ENCODE results near the gene CDK2.
"Not testable (repeated sequence)": the region's sequence is repeated elsewhere in the genome, so short reads cannot be mapped to it uniquely, and the experiment has no call there.

The CDK2 gene

DNA sequence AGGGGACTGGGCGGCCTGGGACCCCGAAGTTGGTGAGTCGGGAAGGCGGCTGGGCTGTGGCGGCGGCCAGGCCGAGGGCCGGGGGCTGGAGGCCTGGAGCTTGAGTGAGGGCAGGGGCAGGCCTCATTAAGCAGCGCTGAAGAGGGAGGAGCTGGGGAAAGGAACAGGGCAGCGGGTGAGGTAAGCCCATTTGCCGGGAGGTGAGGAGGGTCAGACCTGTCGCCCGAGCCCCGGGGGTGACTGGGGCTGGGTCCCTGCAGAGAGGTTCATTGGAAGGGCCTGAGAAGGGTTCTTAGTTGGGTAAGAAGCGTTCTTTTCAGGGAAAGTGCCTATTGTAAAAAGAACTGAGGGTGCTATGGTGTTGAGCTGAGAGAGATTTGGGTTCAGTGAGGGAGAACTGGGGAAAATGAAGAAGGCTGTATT lies 7.7 kb downstream of the CDK2 start:
- FAIRE-seq (no peak), DNase-seq (ENCODE audit: insufficient read length, low spot score) (no peak)

DNA sequence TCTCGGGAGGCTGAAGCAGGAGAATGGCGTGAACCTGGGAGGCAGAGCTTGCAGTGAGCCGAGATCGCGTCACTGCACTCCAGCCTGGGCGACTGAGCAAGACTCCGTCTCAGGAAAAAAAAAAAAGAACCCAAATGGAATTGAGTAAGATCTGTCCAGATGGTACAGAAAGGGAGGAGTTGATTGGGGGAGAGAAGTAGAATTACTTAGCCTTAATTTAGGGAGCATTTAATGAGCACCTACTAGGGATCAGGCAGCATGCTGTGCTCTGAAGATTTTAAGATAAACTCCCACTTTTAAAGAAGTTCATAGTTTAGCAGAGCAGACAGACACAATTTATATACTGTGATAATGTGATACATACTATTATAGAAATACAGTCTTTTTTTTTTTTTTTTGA lies 11.8 kb downstream of the CDK2 start:
- FAIRE-seq: no peak

DNA sequence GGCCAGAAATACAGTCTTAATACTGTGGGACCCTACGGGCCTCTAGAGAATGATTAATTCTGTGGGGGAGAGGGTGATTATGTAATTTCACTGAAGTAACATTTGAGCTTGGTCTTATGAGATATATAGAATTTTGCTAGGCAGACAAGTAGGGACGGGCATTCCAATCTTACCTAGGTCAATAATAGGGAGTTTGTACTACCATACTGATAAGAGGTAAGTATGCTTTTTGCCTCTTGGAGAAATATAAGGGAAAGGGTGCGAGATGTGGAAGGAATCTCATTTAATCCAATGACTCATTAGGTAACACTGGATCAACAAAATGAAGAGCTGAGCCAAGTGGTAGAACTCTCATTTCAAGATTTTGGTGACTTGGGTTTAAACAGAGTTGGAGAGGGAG lies 12.4 kb downstream of the CDK2 start:
- FAIRE-seq (no peak), DNase-seq (ENCODE audit: insufficient read length, low spot score) (no peak)

More for the DNA sequence above, 11.8 kb downstream of the CDK2 start:
- no peak for DNase-seq (ENCODE audit: insufficient read length, low spot score)

DNA sequence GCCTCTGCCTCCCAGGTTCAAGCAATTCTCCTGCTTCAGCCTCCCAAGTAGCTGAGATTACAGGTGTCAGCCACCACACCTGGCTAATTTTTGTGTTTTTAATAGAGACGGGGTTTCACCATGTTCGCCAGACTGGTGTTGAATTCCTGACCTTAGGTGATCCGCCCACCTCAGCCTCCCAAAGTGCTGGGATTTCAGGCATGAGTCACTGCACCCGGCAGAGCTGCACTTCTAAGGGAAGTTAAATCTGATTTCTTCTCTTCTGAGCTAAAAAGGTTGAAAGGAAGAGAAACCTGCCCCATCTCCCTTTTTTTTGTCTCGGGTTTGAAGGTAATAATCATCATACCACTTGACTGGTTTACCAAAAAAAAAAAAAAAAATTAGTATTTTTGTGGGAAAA lies 15.3 kb downstream of the CDK2 start:
- not testable (repeated sequence) for FAIRE-seq; DNase-seq (ENCODE audit: insufficient read length, low spot score)

DNA sequence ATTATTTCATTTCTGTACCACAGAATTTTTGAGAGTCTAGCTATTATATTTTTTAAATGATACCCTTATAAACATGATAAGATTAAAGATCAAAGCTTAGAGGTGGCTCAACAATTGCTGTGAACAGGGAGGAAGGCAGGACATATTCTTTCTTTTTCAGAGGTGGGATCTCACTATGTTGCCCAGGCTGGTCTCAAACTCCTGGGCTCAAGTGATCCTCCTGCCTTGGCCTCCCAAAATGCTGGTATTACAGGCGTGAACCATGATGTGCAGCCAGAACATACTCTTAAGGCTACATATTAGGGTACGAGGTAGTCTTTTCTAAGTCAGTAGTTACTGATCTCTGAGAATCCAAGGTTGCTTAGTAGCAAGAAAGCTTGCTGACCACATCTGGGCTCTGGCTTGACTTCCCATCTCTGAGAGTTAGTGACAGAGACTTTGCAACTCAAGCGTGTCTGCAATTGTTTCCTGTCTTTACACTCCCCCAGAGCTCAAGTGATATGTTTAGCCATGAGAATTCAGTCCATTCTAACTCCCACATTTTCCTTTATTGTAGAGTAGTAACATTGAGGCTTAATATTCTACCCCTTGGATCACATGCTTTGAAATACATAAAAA lies 15.8 kb downstream of the CDK2 start:
- DNase-seq (ENCODE audit: insufficient read length, low spot score) (no peak), FAIRE-seq (peak; percentile 87)

DNA sequence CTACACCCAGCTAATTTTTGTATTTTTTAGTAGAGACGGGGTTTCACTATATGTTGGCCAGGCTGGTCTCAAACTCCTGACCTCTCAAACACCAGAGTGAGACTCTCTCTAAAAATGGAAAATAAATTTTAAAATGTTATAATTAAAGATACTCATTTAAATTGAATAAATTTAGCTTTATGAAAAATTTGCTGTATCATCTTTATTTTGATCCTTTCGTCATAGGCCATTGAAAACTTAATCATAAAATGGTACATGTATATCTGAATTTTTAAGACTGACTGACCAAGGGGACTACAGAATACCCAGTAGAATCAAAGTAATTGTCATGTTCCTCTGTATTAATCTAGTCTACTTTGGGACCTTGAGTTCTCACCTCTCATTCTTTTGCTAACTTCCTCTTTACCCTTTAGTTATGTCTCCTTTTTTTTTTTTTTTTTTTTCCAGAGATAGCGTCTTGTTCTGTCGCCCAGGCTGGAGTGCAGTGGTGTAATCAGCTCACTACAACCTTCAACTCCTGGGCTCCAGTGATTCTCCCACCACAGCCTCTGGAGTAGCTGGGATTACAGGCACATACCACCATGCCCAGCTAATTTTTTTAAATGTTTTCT lies 16.7 kb downstream of the CDK2 start:
- DNase-seq (ENCODE audit: insufficient read length, low spot score) (no peak), FAIRE-seq (no peak)

DNA sequence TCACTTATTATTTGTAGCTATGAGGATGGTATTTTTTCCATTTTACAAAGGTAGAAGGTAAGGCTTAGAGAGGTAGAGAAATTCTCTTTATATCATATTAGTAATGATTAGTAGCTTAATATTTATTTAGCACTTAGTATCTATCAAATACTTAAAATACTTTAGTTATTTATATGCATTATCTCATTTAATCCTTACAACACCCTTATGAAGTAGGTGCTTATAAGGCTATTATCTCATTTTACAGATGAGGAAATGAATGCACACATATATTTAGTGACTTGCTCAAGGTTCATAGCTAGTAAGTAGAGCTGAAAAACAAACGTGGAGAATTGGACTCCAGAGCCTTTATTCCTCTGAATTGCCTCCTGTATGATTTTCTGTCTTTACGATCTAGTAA lies 18.2 kb downstream of the CDK2 start:
- DNase-seq (ENCODE audit: insufficient read length, low spot score) (no peak), FAIRE-seq (no peak)

DNA sequence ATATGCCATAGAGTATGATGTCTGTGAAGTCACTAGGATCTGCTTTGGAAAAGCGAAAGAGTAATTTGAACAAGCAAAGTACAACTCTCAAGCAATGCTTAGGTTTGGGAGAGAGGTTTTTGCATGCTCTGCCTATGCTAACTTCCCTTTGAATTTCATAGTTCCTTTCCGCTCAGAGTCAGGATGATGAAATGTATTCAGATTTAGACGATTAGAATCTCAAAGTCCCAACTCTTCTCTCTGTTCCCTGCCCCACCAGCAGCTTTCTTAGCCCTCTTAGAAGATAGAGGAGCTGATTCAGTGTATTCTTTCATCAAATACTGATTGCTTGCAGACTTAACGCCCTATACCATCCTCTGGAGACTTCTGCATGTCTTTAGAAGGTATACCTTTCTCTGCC lies 18.7 kb downstream of the CDK2 start:
- FAIRE-seq: no peak
- no peak for DNase-seq (ENCODE audit: insufficient read length, low spot score)

DNA sequence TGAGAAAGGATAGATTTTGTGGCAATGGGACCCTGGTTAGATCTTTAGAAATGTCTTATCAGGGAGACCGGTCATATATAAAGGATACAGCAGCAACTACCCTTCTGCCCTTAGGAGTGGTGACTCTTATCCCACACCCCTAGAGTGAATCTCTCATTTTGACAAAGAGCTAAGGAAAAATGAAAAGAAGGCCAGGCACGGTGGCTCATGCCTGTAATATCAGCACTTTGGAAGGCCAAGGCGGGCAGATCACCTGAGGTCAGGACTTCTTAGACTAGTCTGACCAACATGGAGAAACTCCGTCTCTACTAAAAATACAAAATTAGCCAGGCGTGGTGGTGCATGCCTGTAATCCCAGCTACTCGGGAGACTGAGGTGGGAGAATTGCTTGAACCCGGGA lies 19.3 kb downstream of the CDK2 start:
- FAIRE-seq; DNase-seq (ENCODE audit: insufficient read length, low spot score): not testable (repeated sequence)

DNA sequence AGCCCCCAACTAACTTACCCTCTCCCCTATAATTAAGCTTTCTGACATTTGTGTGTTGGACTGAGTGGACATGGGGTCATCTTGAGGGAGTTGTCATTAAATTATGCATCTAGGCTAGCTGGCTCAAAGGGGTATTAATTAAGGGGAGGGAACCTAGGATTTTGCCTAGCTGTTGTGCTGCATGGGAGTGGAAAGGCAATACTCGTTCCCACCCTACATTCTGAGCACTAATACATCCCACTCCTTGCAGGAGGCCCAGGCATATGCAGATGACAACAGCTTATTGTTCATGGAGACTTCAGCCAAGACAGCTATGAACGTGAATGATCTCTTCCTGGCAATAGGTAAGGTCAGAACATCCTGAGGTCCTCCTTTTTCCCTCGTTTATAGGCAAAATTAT lies 24.5 kb downstream of the CDK2 start:
- no peak for FAIRE-seq
- no peak for DNase-seq (ENCODE audit: insufficient read length, low spot score)

DNA sequence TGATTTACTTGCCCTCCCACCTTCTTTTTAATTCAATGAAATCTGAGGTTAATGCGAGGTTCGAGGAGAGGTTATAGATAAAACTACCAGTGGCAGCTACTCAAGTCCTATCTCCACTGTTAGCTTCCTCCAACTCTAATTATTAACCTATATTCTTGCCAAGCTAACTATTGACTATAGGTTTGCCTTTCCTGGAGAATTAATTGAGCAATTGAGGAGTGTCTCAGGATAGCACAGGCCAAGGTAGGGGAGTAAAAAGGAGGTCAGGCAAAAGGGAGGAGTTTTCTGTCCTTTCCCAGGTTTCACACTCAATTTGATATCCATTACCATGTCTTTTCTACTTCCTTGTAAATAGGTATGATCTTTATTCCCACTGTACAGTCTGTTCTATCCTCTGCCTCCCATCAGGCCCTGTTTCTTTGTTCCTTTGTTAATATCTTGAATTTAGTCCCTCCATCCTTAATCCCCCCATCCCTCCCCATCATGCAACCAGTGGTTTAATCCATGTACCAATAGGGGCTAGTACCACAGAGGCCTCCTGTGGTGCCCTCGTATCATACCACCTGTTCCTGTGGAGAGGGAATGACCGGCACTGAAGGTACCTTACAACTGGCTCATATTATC lies 26.7 kb downstream of the CDK2 start:
- DNase-seq (ENCODE audit: insufficient read length, low spot score) (no peak), FAIRE-seq (no peak)

DNA sequence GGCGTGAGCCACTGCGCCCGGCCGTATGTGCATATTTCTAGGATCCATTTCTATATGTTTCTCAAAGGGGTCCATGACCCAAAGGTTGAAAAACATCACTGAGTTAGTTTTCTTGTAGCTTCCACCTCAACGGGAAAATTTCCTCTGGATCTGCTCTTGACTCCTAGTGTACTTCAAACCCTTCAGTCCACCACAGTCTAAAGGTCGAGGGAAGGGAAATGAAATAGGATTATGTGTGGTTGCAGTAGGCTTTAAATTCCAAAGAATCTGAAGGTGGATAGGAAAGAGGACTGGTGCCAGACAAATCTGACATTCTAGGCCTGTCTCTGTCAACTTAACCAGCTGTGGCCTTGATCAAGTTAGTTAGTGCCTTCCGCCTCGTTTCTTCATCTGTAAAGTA lies 28.7 kb downstream of the CDK2 start:
- DNase-seq (ENCODE audit: insufficient read length, low spot score) (no peak), FAIRE-seq (no peak)

DNA sequence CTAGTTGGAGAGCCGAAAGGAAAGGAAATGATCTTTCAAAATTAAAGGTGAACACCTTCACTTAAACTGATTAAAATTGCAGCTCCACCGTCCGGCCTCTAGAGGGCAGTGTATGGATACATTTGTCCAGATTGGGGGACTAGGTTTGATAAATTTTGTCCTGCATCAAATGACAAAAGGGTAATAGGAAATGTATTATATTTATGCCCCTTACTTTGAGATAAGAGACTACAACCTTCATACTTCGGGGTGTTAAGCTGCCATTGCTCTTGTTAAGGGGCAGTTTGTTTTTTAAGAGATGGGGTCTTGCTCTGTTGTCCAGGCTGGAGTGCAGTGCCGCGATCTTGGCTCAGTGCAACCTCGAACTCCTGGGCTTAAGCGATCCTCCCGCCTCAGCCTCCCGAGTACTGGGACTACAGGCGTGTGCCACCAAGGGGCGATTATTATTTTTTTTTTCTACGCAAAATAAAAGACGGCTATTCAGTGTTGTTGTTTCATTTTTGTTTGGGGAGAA lies 29.6 kb downstream of the CDK2 start:
- FAIRE-seq (peak; percentile 93), DNase-seq (ENCODE audit: insufficient read length, low spot score) (peak; percentile 58)

DNA sequence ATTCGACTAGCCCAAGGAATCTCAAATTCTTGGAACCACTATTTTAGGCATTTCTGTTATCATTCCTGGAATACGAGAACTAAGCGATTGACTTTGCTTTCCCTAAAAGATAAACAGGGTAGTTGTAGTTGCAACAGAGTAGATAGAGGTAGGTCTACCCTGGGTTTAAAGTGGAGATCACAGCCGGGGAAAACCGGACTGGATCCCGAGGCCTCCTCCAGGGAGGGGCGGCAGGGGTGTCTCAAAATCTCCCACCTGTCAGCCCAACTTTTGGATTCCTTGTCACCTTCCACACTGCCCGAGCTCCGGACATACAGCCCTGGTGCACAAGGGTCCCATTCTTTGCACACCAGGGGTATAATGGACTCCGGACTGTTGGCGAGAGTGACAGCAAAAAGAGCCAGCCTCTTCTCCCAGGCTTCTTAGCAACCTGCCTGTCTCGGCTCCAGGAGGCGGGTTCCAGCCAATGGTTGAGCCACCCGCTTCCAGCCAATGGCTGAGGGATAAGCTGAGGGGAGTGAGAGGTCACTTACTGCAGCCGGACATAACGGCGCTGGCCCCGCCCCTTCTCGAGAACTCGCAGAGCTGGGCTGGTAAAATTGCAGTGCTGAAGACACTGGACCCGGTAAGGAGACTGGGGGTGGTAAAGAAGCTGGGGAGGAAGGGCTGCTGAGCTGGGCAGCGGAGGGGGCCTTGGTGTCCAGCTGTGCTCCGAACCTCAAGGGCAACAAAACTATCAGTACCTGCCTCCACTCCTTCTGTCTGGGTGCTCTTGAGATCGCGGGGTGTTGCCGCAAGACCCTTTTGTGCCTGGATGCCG lies 30.3 kb downstream of the CDK2 start, which contains the start of gene SUOX:
SUOX (plus strand) TSS at position 562 of the 820 bp plus-strand sequence. CDS start 4,946 bp downstream, outside the sequence.
- FAIRE-seq (peak; percentile 94), DNase-seq (ENCODE audit: insufficient read length, low spot score) (peak; percentile 100)

DNA sequence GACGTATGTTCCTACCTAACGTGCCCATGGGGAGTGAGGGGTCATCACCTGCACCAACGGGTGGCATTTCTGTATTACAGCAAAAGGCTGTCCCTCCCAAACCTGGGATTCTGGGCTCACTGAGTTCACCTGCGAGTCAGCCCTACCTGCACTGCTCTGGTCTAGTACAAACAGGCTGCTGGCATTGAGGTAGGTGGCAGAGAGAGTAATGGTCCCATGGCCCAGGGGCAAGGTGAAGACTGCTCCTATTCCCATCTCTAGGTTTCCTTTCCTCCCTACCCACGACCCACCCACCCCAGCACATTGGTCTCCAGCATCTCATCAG lies 30.9 kb downstream of the CDK2 start:
- FAIRE-seq: no peak

DNA sequence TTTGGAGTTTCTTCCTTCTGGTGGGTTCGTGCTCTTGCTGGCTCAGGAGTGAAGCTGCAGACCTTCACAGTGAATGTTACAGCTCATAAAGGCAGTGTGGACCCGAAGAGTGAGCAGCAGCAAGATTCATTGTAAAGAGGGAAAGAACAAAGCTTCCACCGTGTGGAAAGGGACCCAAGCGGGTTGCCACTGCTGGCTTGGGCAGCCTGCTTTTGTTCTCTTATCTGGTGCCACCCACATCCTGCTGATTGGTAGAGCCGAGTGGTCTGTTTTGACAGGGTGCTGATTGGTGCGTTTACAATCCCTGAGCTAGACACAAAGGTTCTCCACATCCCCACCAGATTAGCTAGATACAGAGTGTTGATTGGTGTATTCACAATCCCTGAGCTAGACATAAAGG lies 32.9 kb downstream of the CDK2 start:
- DNase-seq (ENCODE audit: insufficient read length, low spot score); FAIRE-seq: not testable (repeated sequence)

More for the DNA sequence above, 30.9 kb downstream of the CDK2 start:
- peak; percentile 28 for DNase-seq (ENCODE audit: insufficient read length, low spot score)

DNA sequence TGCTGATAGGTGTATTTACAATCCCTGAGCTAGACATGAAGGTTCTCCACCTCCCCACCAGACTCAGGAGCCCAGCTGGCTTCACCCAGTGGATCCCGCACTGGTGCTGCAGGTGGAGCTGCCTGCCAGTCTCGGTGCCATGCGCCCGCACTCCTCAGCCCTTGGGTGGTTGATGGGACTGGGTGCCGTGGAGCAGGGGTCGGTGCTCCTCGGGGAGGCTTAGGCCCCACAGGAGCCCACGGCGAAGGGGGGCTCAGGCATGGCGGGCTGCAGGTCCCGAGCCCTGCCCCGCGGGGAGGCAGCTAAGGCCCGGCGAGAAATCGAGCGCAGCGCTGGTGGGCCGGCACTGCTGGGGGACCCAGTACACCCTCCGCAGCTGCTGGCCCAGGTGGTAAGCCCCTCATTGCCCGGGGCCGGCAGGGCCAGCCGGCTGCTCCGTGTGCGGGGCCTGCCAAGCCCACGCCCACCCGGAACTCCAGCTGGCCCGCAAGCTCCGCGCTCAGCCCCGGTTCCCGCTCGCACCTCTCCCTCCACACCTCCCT lies 33.4 kb downstream of the CDK2 start:
- not testable (repeated sequence) for DNase-seq (ENCODE audit: insufficient read length, low spot score); FAIRE-seq

DNA sequence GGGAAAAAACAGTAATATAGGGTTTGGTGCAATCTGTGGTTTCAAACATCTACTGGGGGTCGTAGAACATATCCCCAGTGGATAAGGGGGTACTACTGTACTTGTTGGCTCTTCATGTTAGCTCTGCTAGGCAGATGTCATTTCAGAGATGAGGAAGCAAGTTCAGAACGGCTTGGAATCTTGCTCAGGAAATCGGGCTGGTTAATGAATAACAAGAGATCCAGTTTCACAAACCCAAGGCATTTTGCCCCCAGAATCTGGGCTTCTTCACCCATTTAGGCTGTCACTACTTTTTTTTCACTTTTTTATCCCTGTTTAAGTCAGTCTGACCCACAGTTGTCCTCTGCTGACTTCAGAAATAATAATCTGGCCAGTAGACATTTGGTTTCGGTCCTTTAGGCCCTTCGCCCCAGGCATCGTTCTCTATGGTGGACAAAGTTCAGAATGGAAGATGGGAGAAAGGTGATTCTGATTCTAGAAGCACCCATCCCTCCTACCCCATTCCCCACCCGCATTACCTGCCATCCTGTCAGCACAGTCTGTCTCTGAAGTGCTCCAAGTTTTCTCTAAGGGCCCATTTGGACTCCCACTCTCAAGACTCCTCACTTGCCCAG lies 35.0 kb downstream of the CDK2 start:
- no peak for FAIRE-seq
- DNase-seq (ENCODE audit: insufficient read length, low spot score): no peak

DNA sequence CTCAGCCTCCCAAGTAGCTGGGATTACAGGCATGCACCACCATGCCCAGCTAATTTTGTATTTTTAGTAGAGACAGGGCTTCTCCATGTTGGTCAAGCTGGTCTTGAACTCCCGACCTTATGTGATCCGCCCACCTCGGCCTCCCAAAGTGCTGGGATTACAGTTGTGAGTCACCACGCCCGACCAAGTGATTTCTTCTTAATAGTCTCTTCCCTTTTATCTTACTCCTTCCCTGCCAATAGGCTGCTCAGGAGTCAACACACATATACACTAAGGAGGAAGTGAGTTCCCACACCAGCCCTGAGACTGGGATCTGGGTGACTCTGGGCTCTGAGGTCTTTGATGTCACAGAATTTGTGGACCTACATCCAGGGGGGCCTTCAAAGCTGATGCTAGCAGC lies 36.7 kb downstream of the CDK2 start:
- DNase-seq (ENCODE audit: insufficient read length, low spot score); FAIRE-seq: not testable (repeated sequence)

DNA sequence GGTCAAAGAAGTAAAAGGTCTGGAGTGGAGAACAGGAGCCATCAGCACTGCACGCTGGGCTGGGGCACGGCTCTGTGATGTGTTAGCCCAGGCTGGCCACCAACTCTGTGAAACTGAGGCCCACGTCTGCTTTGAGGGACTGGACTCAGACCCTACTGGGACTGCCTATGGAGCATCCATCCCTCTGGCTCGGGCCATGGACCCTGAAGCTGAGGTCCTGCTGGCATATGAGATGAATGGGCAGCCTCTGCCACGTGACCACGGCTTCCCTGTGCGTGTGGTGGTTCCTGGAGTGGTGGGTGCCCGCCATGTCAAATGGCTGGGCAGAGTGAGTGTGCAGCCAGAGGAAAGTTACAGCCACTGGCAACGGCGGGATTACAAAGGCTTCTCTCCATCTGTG lies 37.6 kb downstream of the CDK2 start:
- FAIRE-seq (no peak), DNase-seq (ENCODE audit: insufficient read length, low spot score) (no peak)
